Panc1 (cell line): ENCODE measurements around the gene CST6. TPM values are rescaled to one million over a fixed set of nuclear protein-coding genes. Genes with fewer than 3 reads are reported as not detected.

Experiments
- ATAC-seq: fragments of 200-7000 bp; cut with Tn5 transposase; 2 replicates; pipeline ENCODE4 v1.9.1; 2020; ENCODE audit warnings: mild to moderate bottlenecking, moderate library complexity
- Bru-seq: library from RNA; stranded (reverse); fragments of 400-500 nt; gene quantifications from one replicate; lab custom pipeline; 2021; lab: Mats Ljungman, UMichigan
- BruChase-seq, 2 experiments: library from RNA; stranded (reverse); fragments of 400-500 nt; gene quantifications; one replicate each; lab custom pipeline; 2021; lab: Mats Ljungman, UMichigan
- BruUV-seq: library from RNA; stranded (reverse); fragments of 400-500 nt; replicated peaks from 2 replicates; lab custom pipeline; 2021; lab: Mats Ljungman, UMichigan
- CTCF ChIA-PET: fragments of 300-600 bp; sonication (Branson Sonifier 250); formaldehyde crosslinking; loops from one replicate; lab custom pipeline; 2022; ENCODE audit warnings: antibody characterized with exemption; lab: Charles Lee
- POLR2A ChIA-PET: fragments of 300-600 bp; sonication (Branson Sonifier 250); formaldehyde crosslinking; loops from one replicate; lab custom pipeline; 2022; ENCODE audit warnings: antibody characterized with exemption; lab: Charles Lee
- DNase-seq: peaks from one replicate; pipeline ENCODE4 v3.0.0-alpha.2; 2010; ENCODE audit warnings: low read depth, low spot score
- H3K27ac ChIP-seq: 2 replicates; pipeline ENCODE4 v1.5.1; 2011; ENCODE audit warnings: mild to moderate bottlenecking, low read length, inconsistent platforms
- H3K27me3 ChIP-seq: fragments of 200-500 bp; sonication (Bioruptor generic); 2 replicates; pipeline ENCODE4 v1.6.0; 2014; ENCODE audit warnings: low read length, inconsistent platforms; ENCODE audit not compliant: control insufficient read depth, insufficient read depth
- H3K36me3 ChIP-seq: fragments of 200-500 bp; sonication (Bioruptor generic); 2 replicates; pipeline ENCODE4 v1.5.1; 2014; ENCODE audit warnings: inconsistent platforms, mild to moderate bottlenecking, low read length, moderate library complexity; ENCODE audit not compliant: control insufficient read depth, insufficient read depth
- H3K4me1 ChIP-seq: 2 replicates; pipeline ENCODE4 v1.5.1; 2011; ENCODE audit warnings: inconsistent platforms, mild to moderate bottlenecking, low read length, moderate library complexity; ENCODE audit not compliant: control insufficient read depth, insufficient read depth
- H3K4me3 ChIP-seq, 2 experiments: 2 replicates each; pipeline ENCODE4 v1.5.1; 2011 to 2012; ENCODE audit warnings: low read depth in 2 of 2, low read length in 2 of 2, mild to moderate bottlenecking in 2 of 2, inconsistent platforms in 1 of 2, moderate library complexity in 1 of 2
- H3K9me3 ChIP-seq: fragments of 200-500 bp; sonication (Bioruptor generic); 2 replicates; pipeline ENCODE4 v1.5.1; 2014; ENCODE audit warnings: low read depth, mild to moderate bottlenecking, inconsistent platforms, low read length, moderate library complexity; ENCODE audit not compliant: control insufficient read depth, insufficient read depth
- POLR2AphosphoS5 ChIP-seq: IDR thresholded peaks from 2 replicates; pipeline ENCODE4 v1.6.1; 2012; ENCODE audit warnings: mild to moderate bottlenecking, low read depth, low read length, moderate library complexity
- SIN3A ChIP-seq: IDR thresholded peaks from 2 replicates; pipeline ENCODE4 v1.6.1; 2012; ENCODE audit warnings: low read depth, mild to moderate bottlenecking, low read length, moderate library complexity, borderline replicate concordance; ENCODE audit not compliant: insufficient read depth
- TCF7L2 ChIP-seq: IDR thresholded peaks from 2 replicates; pipeline ENCODE4 v1.6.1; 2011; ENCODE audit warnings: mild to moderate bottlenecking, low read depth, low read length, inconsistent platforms
- in situ Hi-C: cut with HindIII; loops from 2 replicates; pipeline ENCODE4 v1.10.0; 2016; ENCODE audit warnings: low sequenced_read_pairs, low pct_unique_long_range_greater_than_20kb
- intact Hi-C: fragments of 100-400 bp; cut with micrococcal nuclease; formaldehyde crosslinking; loops from one replicate; pipeline ENCODE4 v1.10.0; 2022; ENCODE audit not compliant: unreplicated experiment
- long read RNA-seq: library from polyadenylated mRNA; unstranded; transcript quantifications from one replicate; pipeline ENCODE4 v2.0.0, GENCODE V29; 2021; ENCODE audit not compliant: unreplicated experiment
- polyA plus RNA-seq: library from polyadenylated mRNA; unstranded; fragments of >200 nt; gene quantifications from one replicate; pipeline ENCODE4 v1.2.1, GENCODE V29; 2012; ENCODE audit warnings: missing spikeins; ENCODE audit not compliant: insufficient read length
- total RNA-seq: library from RNA; stranded (reverse); gene quantifications from one replicate; pipeline ENCODE4 v1.2.1, GENCODE V29; 2021; ENCODE audit not compliant: unreplicated experiment
- TF ChIP-seq, protein P1 (sequence below), 2 experiments: IDR thresholded peaks; 2 replicates each; pipeline ENCODE4 v1.6.1; 2011 to 2012; ENCODE audit warnings: low read depth in 2 of 2, control low read depth in 1 of 2, low read length in 1 of 2, mild to moderate bottlenecking in 1 of 2, moderate library complexity in 1 of 2; ENCODE audit not compliant: insufficient read depth in 1 of 2
- TF ChIP-seq, protein P2 (sequence below): fragments of 450-650 bp; IDR thresholded peaks from 2 replicates; pipeline ENCODE4 v1.5.1; 2017; ENCODE audit warnings: mild to moderate bottlenecking

The CST6 gene
- total RNA-seq: 0.23 TPM
- polyA plus RNA-seq: not detected
- not detected for Bru-seq, nascent RNA
- BruChase-seq, experiment 1, labeled RNA remaining after a 2-hour chase: percentile 14 among the genes with signal in this experiment
- BruChase-seq, experiment 2, labeled RNA remaining after a 6-hour chase: percentile 10 among the genes with signal in this experiment
- long read RNA-seq: 0 reads

GRCh38 chr11:66011785-66012303 is at the start of gene CST6:
Gene CST6 (plus strand): TSS chr11:66012008. CDS start chr11:66012045, 37 bp downstream.
- CTCF ChIA-PET: interaction anchor here (0.6 kb wide), 1 partner anchor 285 kb away, joined by 7 read pairs; no protein-coding TSS in a partner anchor
- peaks cover 37% of the 10 kb centered on the region for H3K4me1 ChIP-seq
- no peaks in the 10 kb centered on the region for H3K27me3 ChIP-seq
- in situ Hi-C loops (no loop called here), intact Hi-C loops (no loop called here)
- no peaks in the 10 kb centered on the region for H3K9me3 ChIP-seq
- POLR2A ChIA-PET: no interaction called here
- H3K27ac ChIP-seq: no peak within 1 kb of the TSS
- no peaks in the 10 kb centered on the region for H3K36me3 ChIP-seq
- DNase-seq (no peak), ATAC-seq (no peak)
- TF ChIP-seq, protein P1, sequence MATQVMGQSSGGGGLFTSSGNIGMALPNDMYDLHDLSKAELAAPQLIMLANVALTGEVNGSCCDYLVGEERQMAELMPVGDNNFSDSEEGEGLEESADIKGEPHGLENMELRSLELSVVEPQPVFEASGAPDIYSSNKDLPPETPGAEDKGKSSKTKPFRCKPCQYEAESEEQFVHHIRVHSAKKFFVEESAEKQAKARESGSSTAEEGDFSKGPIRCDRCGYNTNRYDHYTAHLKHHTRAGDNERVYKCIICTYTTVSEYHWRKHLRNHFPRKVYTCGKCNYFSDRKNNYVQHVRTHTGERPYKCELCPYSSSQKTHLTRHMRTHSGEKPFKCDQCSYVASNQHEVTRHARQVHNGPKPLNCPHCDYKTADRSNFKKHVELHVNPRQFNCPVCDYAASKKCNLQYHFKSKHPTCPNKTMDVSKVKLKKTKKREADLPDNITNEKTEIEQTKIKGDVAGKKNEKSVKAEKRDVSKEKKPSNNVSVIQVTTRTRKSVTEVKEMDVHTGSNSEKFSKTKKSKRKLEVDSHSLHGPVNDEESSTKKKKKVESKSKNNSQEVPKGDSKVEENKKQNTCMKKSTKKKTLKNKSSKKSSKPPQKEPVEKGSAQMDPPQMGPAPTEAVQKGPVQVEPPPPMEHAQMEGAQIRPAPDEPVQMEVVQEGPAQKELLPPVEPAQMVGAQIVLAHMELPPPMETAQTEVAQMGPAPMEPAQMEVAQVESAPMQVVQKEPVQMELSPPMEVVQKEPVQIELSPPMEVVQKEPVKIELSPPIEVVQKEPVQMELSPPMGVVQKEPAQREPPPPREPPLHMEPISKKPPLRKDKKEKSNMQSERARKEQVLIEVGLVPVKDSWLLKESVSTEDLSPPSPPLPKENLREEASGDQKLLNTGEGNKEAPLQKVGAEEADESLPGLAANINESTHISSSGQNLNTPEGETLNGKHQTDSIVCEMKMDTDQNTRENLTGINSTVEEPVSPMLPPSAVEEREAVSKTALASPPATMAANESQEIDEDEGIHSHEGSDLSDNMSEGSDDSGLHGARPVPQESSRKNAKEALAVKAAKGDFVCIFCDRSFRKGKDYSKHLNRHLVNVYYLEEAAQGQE (IDR thresholded peaks at IDR 0.05; ENCODE audit: insufficient read depth in 1 of 2, low read depth in 2 of 2, low read length in 1 of 2): no peak
- TF ChIP-seq TCF7L2 (no peak), POLR2AphosphoS5 (no peak), SIN3A (no peak)
- TF ChIP-seq, protein P2, sequence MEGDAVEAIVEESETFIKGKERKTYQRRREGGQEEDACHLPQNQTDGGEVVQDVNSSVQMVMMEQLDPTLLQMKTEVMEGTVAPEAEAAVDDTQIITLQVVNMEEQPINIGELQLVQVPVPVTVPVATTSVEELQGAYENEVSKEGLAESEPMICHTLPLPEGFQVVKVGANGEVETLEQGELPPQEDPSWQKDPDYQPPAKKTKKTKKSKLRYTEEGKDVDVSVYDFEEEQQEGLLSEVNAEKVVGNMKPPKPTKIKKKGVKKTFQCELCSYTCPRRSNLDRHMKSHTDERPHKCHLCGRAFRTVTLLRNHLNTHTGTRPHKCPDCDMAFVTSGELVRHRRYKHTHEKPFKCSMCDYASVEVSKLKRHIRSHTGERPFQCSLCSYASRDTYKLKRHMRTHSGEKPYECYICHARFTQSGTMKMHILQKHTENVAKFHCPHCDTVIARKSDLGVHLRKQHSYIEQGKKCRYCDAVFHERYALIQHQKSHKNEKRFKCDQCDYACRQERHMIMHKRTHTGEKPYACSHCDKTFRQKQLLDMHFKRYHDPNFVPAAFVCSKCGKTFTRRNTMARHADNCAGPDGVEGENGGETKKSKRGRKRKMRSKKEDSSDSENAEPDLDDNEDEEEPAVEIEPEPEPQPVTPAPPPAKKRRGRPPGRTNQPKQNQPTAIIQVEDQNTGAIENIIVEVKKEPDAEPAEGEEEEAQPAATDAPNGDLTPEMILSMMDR: no peak
- no peak within 1 kb of the TSS for H3K4me3 ChIP-seq
- BruUV-seq: no TSS peak

- Histone ChIP-seq H3K27me3 (no peaks in the 10 kb centered on the region), H3K9me3 (no peaks in the 10 kb centered on the region), H3K36me3 (peaks cover 5% of the 10 kb centered on the region; the same call in 1 of the 2 replicates), H3K27ac (peak overlapping the region; percentile 81), H3K4me3 (peak overlapping the region; percentile 82 to 89), H3K4me1 (peaks cover 11% of the 10 kb centered on the region)
- in situ Hi-C loops (no loop called here), intact Hi-C loops (no loop called here)
- ChIA-PET CTCF (no interaction called here), POLR2A (interaction anchor here (0.6 kb wide), 1 partner anchor 40 kb away, joined by 7 read pairs; the partner anchor contains the start of genes BANF1 and EIF1AD)
- BruUV-seq: no TSS peak
- TF ChIP-seq TCF7L2 (no peak), SIN3A (no peak), POLR2AphosphoS5 (no peak)
- TF ChIP-seq, protein P2: no peak
- TF ChIP-seq, protein P1 (IDR thresholded peaks at IDR 0.05; ENCODE audit: insufficient read depth in 1 of 2, low read depth in 2 of 2, low read length in 1 of 2): no peak
- ATAC-seq: peak; percentile 2
- DNase-seq: no peak
These were observed 49.7 kb upstream of the CST6 start for GRCh38 chr11:65962141-65962564.
